WTC11 (cell line): Measurements from ENCODE around the gene KCNH8.

Experiments used
- CREB1 ChIP-seq: sonication (generic); formaldehyde crosslinking; IDR thresholded peaks from 2 replicates; pipeline ENCODE4 v1.8.0; 2023; ENCODE audit warnings: mild to moderate bottlenecking, missing genetic modification reagents
- ZNF671 ChIP-seq: fragments of 250-450 bp; sonication (Bioruptor Pico); IDR thresholded peaks from 2 replicates; pipeline ENCODE4 v1.8.0; 2021; ENCODE audit warnings: mild to moderate bottlenecking

- no peak for TF ChIP-seq ZNF671 (CRISPR knock-in tag)
- no peak for TF ChIP-seq CREB1
These were observed 217.2 kb downstream of the KCNH8 start for GRCh38 chr3:19365471-19365870.
